ENCODE data around the gene CCDC9.
A peak's percentile ranks its signal among the peaks of the same experiment; 100 is the strongest.
"Not testable (repeated sequence)": the region's sequence is repeated elsewhere in the genome, so short reads cannot be mapped to it uniquely, and the experiment has no call there.

Gene CCDC9

DNA sequence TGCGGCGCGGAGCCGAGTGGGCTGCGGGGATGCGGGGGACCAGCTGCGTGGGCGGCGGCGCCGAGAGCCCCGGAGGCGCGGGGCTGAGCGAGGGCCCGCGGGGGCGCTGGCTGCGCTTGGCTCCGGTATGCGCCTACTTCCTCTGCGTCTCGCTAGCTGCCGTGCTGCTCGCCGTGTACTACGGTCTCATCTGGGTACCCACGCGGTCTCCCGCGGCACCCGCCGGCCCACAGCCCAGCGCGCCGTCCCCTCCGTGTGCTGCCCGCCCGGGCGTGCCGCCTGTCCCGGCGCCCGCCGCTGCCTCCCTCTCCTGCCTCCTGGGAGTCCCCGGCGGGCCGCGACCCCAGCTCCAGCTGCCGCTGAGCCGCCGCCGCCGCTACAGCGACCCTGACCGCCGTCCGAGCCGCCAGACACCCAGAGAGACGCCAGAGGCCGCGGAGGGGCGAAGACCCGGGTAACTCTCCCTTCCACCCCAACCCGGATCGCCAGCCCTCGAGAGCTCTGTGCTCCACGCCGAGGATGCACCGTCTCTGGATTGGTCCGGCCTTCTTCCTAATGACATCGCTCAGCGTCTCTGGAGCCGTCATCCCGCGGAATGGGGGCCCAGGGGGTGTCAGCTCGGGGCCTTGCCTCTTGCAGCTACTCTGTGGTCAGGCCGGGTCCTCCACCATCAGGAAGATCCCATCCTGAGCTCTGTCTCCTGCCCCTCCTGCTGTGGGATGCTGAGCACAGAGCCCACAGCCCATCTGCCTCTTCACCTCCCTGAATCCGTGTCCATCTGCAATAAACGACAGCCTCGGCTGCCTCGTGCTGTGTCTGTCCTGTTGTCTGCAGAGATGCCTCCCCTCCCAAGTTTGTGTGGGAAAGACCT is 18.8 kb downstream of the CCDC9 start:
- Histone ChIP-seq H2AFZ (ENCODE audit: low read length, unreplicated experiment) (no peak overlapping the region), H3K4me1 (ENCODE audit: control insufficient read depth, insufficient read depth, low read length, unreplicated experiment) (peaks cover 20% of the 10 kb centered on the region), H3K27ac (ENCODE audit: low read depth, low read length) (peak overlapping the region; percentile 51), H3K4me3 (ENCODE audit: low read depth, low read length) (peak overlapping the region; percentile 74), H3K36me3 (ENCODE audit: insufficient read depth, low read length) (no peaks in the 10 kb centered on the region), H3K79me2 (ENCODE audit: control insufficient read depth, insufficient read depth, low read length, unreplicated experiment) (no peaks in the 10 kb centered on the region), H3K27me3 (ENCODE audit: insufficient read depth, low read length) (no peaks in the 10 kb centered on the region)

DNA sequence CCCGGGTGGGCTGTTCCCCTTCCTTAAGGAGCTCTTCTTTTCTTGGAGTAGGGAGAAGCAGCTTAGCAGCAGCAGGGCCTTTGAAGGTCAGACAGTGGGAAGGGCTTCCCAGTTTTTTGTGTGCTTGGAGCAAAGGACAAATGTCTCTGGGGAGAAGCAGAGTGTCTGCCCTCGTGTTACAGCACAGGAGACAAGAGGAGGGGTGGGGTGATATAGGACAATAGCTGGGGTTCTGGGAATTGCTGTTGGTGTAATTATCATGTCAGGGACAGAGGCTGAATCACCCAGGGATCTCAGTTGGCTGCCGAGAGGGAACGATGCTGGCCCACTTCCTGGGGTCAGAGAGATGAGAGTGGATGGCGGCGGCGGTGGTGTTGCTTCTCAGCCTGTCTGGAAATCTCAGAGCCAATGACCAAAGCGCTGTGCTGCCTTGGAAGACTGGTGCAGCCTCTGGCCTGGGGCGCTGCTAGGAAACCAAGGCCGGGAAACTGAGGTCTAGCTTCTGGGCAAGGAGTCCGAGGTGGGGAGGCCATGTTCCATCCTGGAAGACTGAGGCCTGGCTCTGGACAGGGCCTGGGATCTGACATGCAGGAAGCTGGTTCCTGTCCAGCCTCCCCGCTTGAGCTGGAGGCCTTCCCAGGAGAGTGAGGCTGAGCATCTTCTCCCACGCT is 19.6 kb downstream of the CCDC9 start:
- no peak overlapping the region for H2AFZ ChIP-seq (ENCODE audit: low read length, unreplicated experiment)
- no peaks in the 10 kb centered on the region for H3K79me2 ChIP-seq (ENCODE audit: control insufficient read depth, insufficient read depth, low read length, unreplicated experiment)
- peak overlapping the region; percentile 51 for H3K27ac ChIP-seq (ENCODE audit: low read depth, low read length)
- H3K27me3 ChIP-seq (ENCODE audit: insufficient read depth, low read length) = no peaks in the 10 kb centered on the region
- H3K4me3 ChIP-seq (ENCODE audit: low read depth, low read length) = peak overlapping the region; percentile 74
- H3K4me1 ChIP-seq (ENCODE audit: control insufficient read depth, insufficient read depth, low read length, unreplicated experiment) = peaks cover 20% of the 10 kb centered on the region
- no peaks in the 10 kb centered on the region for H3K36me3 ChIP-seq (ENCODE audit: insufficient read depth, low read length)

DNA sequence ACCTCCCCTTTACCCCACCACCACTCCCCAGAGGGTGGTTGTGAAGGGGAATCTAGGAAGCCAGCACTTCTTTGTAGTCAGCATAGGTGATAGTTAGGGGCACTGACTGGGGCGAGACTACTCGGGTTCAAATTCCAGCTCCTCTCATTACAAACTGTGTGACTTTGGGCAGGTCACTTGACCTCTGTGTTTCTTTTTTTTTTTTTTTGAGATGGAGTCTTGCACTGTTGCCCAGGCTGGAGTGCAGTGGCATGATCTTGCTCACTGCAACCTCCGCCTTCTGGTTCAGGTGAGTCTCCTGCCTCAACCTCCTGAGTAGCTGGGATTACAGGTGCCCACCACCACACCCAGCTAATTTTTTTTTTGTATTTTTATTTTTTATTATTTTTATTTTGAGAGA is 20.2 kb downstream of the CCDC9 start:
- Histone ChIP-seq H3K27ac (ENCODE audit: low read depth, low read length) (peak overlapping the region; percentile 51; the same call in 1 of the 2 replicates), H3K4me1 (ENCODE audit: control insufficient read depth, insufficient read depth, low read length, unreplicated experiment) (peaks cover 20% of the 10 kb centered on the region)
- H3K36me3 ChIP-seq (ENCODE audit: insufficient read depth, low read length); H2AFZ ChIP-seq (ENCODE audit: low read length, unreplicated experiment); H3K4me3 ChIP-seq (ENCODE audit: low read depth, low read length); H3K27me3 ChIP-seq (ENCODE audit: insufficient read depth, low read length); H3K79me2 ChIP-seq (ENCODE audit: control insufficient read depth, insufficient read depth, low read length, unreplicated experiment): not testable (repeated sequence)

DNA sequence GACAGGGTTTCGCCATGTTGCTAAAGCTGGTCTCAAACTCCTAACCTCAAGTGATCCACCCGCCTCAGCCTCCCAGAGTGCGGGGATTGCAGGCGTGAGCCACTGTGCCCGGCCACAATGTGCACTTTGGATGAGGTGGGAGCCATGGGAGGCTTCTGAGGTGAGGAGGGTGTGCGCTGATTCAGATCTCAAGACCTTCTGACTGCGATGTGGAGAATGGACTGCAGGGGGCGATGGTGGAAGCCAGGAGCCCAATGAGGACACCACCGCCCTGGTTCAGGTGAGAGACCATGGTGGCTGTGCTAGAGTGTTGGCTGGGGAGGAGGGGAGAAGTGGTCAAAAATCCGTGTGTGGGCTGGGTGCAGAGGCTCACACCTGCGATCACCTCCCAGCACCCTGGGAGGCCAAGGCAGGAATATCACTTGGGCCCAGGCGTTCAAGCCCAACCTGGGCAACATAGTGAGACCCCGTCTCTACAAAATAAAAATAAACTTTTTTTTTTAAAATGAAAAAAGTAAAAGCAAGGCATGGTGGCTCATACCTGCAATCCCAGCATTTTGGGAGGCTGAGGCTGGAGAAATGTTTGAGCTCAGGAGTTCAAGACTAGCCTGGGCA is 24.0 kb downstream of the CCDC9 start:
- H3K36me3 ChIP-seq (ENCODE audit: insufficient read depth, low read length) = no peaks in the 10 kb centered on the region
- no peak overlapping the region for H3K4me3 ChIP-seq (ENCODE audit: low read depth, low read length)
- H3K4me1 ChIP-seq (ENCODE audit: control insufficient read depth, insufficient read depth, low read length, unreplicated experiment) = peaks cover 17% of the 10 kb centered on the region
- no peaks in the 10 kb centered on the region for H3K79me2 ChIP-seq (ENCODE audit: control insufficient read depth, insufficient read depth, low read length, unreplicated experiment)
- no peak overlapping the region for H3K27ac ChIP-seq (ENCODE audit: low read depth, low read length)
- no peak overlapping the region for H2AFZ ChIP-seq (ENCODE audit: low read length, unreplicated experiment)
- no peaks in the 10 kb centered on the region for H3K27me3 ChIP-seq (ENCODE audit: insufficient read depth, low read length)

DNA sequence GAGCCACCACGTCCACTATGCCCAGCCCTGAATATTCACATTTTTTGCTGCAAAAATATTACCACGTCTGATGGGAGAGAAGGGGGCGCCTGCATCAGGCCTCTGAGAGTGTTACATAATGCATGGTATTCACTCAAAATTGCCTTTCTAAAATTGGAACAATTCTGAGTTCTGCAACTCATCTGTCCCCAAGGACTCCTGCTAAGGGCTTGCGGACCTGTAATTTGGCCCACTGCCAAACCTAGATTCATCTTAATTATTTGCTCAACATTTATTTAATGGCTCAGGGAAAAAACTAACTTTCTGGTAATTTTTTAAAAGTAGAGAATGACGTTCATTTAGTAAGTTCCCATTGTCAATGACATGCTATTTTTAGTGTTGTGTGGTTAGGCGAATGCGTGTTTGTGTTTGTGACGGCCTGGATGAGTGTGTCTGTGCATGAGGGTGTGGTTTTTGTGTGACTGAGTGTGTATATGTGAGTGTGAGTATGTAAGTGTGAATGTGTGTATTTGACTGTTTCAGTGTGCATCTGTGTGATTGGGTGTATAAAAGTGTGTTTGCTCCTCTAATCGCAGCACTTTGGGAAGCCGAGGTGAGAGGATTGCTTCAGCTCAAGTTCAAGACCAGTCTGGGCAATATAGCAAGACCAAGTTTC is 27.2 kb downstream of the CCDC9 start:
- H3K27ac ChIP-seq (ENCODE audit: low read depth, low read length) = no peak overlapping the region
- H3K4me3 ChIP-seq (ENCODE audit: low read depth, low read length) = no peak overlapping the region
- H2AFZ ChIP-seq (ENCODE audit: low read length, unreplicated experiment) = no peak overlapping the region
- H3K36me3 ChIP-seq (ENCODE audit: insufficient read depth, low read length) = no peaks in the 10 kb centered on the region
- no peaks in the 10 kb centered on the region for H3K27me3 ChIP-seq (ENCODE audit: insufficient read depth, low read length)
- H3K79me2 ChIP-seq (ENCODE audit: control insufficient read depth, insufficient read depth, low read length, unreplicated experiment) = no peaks in the 10 kb centered on the region
- no peaks in the 10 kb centered on the region for H3K4me1 ChIP-seq (ENCODE audit: control insufficient read depth, insufficient read depth, low read length, unreplicated experiment)

DNA sequence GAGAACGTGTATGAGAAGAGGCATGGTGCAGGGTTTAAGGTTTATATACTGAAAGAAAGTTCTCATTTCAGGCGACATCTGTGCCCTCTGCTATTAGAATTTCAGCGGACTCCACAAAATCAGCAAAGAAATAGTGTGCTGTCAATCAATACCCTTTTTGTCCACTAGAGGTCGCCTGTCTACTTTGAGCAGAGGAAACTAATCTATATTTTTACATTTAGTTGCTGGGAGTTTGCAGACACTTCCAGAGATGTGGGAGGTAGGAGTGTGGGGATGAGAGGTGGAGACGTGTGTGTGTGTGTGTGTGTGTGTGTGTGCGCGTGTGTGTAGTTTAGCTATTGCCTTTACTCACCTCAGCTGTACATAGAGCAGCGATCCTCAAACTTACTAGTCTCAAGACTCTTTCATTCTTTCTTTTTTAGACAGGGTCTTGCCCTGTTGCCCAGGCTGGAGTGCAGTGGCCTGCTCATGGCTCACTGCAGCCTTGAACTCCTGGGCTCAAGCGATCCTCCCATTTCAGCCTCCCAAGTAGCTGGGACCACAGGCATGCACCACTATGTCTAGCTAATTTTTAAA is 28.1 kb downstream of the CCDC9 start:
- Histone ChIP-seq H3K27me3 (ENCODE audit: insufficient read depth, low read length) (no peaks in the 10 kb centered on the region), H3K36me3 (ENCODE audit: insufficient read depth, low read length) (no peaks in the 10 kb centered on the region), H2AFZ (ENCODE audit: low read length, unreplicated experiment) (no peak overlapping the region), H3K4me3 (ENCODE audit: low read depth, low read length) (no peak overlapping the region), H3K79me2 (ENCODE audit: control insufficient read depth, insufficient read depth, low read length, unreplicated experiment) (no peaks in the 10 kb centered on the region), H3K4me1 (ENCODE audit: control insufficient read depth, insufficient read depth, low read length, unreplicated experiment) (peaks cover 6% of the 10 kb centered on the region), H3K27ac (ENCODE audit: low read depth, low read length) (no peak overlapping the region)

DNA sequence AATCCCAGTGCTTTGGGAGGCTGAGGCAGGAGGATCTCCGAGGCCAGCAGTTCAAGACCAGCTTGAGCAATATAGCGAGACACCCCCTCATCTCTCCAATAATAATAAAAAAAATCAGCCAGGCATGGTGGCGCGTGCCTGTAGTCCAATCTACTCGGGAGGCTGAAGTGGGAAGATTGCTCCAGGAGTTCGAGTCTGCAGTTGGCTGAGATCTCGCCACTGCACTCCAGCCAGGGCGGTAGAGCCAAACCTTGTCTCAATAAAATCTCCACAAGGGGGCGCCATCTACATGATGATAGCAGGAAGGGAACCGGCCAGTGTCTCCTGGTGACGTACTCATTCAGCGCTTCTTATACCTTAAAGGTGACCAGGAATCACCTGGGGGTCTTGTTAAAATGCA is 39.7 kb downstream of the CCDC9 start:
- Histone ChIP-seq H2AFZ (ENCODE audit: low read length, unreplicated experiment) (no peak overlapping the region), H3K27me3 (ENCODE audit: insufficient read depth, low read length) (no peaks in the 10 kb centered on the region), H3K36me3 (ENCODE audit: insufficient read depth, low read length) (no peaks in the 10 kb centered on the region), H3K79me2 (ENCODE audit: control insufficient read depth, insufficient read depth, low read length, unreplicated experiment) (no peaks in the 10 kb centered on the region), H3K4me1 (ENCODE audit: control insufficient read depth, insufficient read depth, low read length, unreplicated experiment) (no peaks in the 10 kb centered on the region), H3K27ac (ENCODE audit: low read depth, low read length) (no peak overlapping the region), H3K4me3 (ENCODE audit: low read depth, low read length) (no peak overlapping the region)

DNA sequence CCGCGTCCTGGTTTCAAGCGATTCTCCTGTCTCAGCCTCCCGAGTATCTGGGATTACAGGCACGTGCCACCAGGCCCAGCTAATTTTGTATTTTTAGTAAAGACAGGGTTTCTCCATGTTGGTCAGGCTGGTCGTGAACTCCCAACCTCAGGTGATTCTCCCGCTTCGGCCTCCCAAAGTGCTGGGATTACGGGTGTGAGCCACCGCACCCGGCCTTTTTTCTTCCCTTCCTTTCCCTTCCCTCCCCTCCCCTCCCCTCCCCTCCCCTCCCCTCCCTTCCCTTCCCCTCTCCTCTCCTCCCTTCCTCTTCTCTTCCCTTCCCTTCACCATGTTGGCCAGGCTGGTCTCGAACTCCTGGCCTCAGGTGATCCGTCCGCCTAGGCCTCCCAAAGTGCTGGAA is 44.5 kb downstream of the CCDC9 start:
- not testable (repeated sequence) for H3K27ac ChIP-seq (ENCODE audit: low read depth, low read length)

DNA sequence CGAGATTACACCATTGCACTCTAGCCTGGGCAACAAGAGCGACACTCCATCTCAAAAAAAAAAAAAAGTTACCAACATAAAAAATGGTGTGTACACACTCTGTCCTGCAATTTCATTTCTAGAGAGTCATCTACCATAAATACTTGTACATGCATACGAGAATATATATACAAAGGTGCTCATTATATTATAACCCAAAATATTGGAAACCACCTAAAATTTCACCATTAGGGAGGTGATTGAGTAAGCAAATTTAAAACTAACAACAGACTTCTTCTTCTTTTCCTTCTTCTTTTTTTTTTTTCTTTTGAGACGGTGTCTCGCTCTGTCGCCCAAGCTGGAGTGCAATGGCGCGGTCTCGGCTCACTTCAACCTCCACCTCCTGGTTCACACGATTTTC is 45.9 kb downstream of the CCDC9 start:
- H3K27me3 ChIP-seq (ENCODE audit: insufficient read depth, low read length) = no peaks in the 10 kb centered on the region
- H3K4me1 ChIP-seq (ENCODE audit: control insufficient read depth, insufficient read depth, low read length, unreplicated experiment) = peaks cover 3% of the 10 kb centered on the region
- H3K36me3 ChIP-seq (ENCODE audit: insufficient read depth, low read length) = no peaks in the 10 kb centered on the region
- H2AFZ ChIP-seq (ENCODE audit: low read length, unreplicated experiment) = no peak overlapping the region
- no peak overlapping the region for H3K27ac ChIP-seq (ENCODE audit: low read depth, low read length)
- no peaks in the 10 kb centered on the region for H3K79me2 ChIP-seq (ENCODE audit: control insufficient read depth, insufficient read depth, low read length, unreplicated experiment)
- H3K4me3 ChIP-seq (ENCODE audit: low read depth, low read length) = no peak overlapping the region

More for the DNA sequence above, 44.5 kb downstream of the CCDC9 start:
- H3K4me3 ChIP-seq (ENCODE audit: low read depth, low read length); H3K4me1 ChIP-seq (ENCODE audit: control insufficient read depth, insufficient read depth, low read length, unreplicated experiment); H3K79me2 ChIP-seq (ENCODE audit: control insufficient read depth, insufficient read depth, low read length, unreplicated experiment); H2AFZ ChIP-seq (ENCODE audit: low read length, unreplicated experiment); H3K36me3 ChIP-seq (ENCODE audit: insufficient read depth, low read length); H3K27me3 ChIP-seq (ENCODE audit: insufficient read depth, low read length): not testable (repeated sequence)

DNA sequence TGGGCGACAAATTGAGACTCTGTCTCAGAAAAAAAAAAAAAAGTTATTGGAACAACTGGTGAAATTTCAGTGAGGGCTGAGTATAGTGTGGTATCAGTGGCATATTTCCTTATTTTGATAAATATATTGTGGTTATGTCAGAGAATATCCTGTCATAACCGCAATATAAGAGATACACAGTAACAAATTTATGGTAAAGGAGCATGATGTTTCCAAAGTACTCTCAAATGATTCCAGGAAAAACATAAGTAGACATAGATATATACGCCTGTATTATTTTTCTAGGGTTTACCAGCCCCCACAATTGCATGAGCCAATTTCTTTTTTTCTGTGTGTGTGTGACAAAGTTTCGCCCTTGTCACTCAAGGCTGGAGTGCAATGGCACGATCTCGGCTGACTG is 47.6 kb downstream of the CCDC9 start:
- Histone ChIP-seq H3K4me3 (ENCODE audit: low read depth, low read length) (no peak overlapping the region), H3K27ac (ENCODE audit: low read depth, low read length) (no peak overlapping the region), H3K36me3 (ENCODE audit: insufficient read depth, low read length) (no peaks in the 10 kb centered on the region), H3K4me1 (ENCODE audit: control insufficient read depth, insufficient read depth, low read length, unreplicated experiment) (peaks cover 5% of the 10 kb centered on the region), H3K79me2 (ENCODE audit: control insufficient read depth, insufficient read depth, low read length, unreplicated experiment) (no peaks in the 10 kb centered on the region), H2AFZ (ENCODE audit: low read length, unreplicated experiment) (no peak overlapping the region), H3K27me3 (ENCODE audit: insufficient read depth, low read length) (no peaks in the 10 kb centered on the region)
